GM19025 (cell line): ENCODE measurements around the gene KRT25.

Experiments
- ATAC-seq: cut with Tn5 transposase; IDR thresholded peaks from one replicate; pipeline ENCODE4 v1.9.1; 2021; ENCODE audit warnings: mild to moderate bottlenecking, low read depth, moderate library complexity; ENCODE audit not compliant: unreplicated experiment

Gene KRT25

DNA sequence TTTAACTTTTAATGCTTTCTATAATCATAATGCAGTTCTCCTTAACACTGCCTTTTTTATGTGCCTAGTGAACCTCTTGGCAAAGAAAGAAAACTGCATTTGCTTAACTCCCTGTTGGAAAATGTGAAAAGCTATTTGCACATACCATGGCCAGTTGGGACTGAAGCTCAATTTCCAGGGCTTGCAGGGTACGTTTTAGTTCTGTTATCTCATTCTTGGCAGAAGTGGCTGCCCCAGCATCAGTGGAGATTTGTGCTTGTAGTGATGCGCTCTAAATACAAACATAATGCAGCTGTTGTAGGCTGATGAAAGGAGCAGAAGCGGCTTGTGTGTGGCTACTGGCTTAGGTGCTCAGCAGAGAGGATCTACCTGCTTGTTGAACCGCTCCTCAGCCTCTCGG, 55.3 kb downstream of the KRT25 start:
- ATAC-seq, result no peak

DNA sequence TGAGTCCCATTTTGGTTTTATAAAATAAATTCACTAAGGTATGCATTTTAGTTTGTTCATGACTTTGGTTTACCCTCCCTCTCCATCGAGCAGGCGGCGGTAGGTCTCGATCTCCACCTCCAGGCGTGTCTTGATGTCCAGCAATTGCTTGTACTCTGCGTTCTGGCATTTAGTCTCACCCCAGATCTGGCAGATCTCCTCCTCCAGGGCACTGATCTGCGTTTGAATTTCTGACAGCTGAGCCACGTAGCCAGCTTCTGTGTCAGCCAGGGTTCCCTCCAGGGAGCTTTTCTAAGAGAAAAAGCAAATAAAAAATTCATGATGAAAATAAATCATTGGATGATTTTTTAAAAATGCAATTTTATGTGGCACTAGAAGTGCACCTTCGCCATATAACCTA, 55.8 kb downstream of the KRT25 start:
- ATAC-seq, result no peak
